ENCODE results near the gene CCDC87. TPM values are rescaled to one million over a fixed set of nuclear protein-coding genes. Genes with fewer than 3 reads are reported as not detected.

The CCDC87 gene
- total RNA-seq, 4 donors from 2014 or later = 0.11 to 0.42 (median 0.25) TPM

DNA sequence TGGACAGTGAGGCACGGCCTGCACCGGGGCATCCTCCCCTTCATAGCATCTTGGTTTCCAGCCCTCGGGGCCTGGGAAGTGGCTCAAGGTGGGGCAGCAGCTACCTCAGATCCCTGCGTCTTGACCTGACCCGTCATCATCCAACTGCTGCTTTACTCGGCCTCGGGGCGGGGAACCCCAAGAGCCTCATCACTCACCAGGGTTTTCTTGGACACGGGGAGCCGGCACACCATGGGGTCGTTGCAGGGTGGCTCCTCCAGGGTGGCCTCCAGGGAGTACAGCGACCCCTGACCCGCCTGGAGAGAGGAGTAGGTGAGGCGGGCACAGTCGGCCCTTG is 25.1 kb downstream of the CCDC87 start:
- no peak overlapping the region for H3K4me3 ChIP-seq (ENCODE audit: low read depth, poor library complexity, severe bottlenecking)
- intact Hi-C loops (cut with DNase I; ENCODE audit: low total_unique reads) = no loop called here
- no peak for DNase-seq (ENCODE audit: low spot score in 2 of 2)
- TF ChIP-seq POLR2A (IDR thresholded peaks at IDR 0.05) = no peak
- TF ChIP-seq, protein P1, sequence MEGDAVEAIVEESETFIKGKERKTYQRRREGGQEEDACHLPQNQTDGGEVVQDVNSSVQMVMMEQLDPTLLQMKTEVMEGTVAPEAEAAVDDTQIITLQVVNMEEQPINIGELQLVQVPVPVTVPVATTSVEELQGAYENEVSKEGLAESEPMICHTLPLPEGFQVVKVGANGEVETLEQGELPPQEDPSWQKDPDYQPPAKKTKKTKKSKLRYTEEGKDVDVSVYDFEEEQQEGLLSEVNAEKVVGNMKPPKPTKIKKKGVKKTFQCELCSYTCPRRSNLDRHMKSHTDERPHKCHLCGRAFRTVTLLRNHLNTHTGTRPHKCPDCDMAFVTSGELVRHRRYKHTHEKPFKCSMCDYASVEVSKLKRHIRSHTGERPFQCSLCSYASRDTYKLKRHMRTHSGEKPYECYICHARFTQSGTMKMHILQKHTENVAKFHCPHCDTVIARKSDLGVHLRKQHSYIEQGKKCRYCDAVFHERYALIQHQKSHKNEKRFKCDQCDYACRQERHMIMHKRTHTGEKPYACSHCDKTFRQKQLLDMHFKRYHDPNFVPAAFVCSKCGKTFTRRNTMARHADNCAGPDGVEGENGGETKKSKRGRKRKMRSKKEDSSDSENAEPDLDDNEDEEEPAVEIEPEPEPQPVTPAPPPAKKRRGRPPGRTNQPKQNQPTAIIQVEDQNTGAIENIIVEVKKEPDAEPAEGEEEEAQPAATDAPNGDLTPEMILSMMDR (IDR thresholded peaks at IDR 0.05) = no peak
- 43 to 54% methylated on average over 8 to 11 of the region's 15 CpGs for WGBS, 2 donors

DNA sequence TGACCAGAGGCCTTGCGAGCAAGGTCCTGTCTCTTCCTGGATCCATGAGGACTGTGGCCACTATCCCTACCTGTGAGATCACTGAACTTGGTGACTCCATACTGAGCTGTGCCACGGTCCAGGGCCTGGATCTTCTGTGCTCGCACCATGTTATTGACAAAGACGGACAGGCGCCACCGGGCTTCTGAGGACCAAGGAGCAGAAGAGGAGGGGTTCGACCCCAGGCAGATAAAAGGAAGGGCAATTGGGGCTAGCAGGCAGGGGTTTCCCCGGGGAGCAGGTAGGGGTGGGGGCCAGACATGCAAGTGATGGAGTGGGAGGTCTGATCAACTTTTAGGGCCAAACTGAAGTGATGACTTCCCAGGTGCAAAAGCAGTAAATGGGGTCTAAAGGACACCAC is 26.6 kb downstream of the CCDC87 start:
- H3K4me3 ChIP-seq (ENCODE audit: low read depth, poor library complexity, severe bottlenecking) = no peak overlapping the region
- WGBS, 2 donors = 90 to 92% methylated on average over 8 of the region's 8 CpGs
- TF ChIP-seq, protein P1 (IDR thresholded peaks at IDR 0.05) = no peak
- no peak for TF ChIP-seq POLR2A (IDR thresholded peaks at IDR 0.05)
- intact Hi-C loops (cut with DNase I; ENCODE audit: low total_unique reads) = no loop called here
- no peak for DNase-seq (ENCODE audit: low spot score in 2 of 2)

DNA sequence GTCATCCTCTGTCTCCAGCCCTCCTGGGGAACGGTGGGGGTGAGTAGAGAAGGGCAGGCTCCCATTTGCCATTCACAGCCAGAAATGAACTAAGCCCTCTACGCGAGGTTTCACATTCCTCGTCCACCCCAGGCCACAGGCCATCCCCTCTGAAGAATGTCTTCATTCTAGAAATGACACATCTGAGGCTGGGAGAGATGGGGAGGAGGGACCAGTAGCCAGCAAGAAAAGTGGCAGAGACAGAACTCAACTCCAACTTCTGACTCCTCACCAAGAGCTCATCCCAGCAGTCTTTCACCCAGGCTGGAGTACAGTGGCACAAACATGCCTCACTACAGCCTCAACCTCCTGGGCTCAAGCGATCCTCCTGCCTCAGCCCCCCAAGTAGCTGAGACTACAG is 27.9 kb downstream of the CCDC87 start:
- TF ChIP-seq POLR2A (IDR thresholded peaks at IDR 0.05) = no peak
- TF ChIP-seq, protein P1 (IDR thresholded peaks at IDR 0.05) = no peak
- intact Hi-C loops (cut with DNase I; ENCODE audit: low total_unique reads) = no loop called here
- H3K4me3 ChIP-seq (ENCODE audit: low read depth, poor library complexity, severe bottlenecking) = no peak overlapping the region
- 90 to 98% methylated on average over 5 of the region's 5 CpGs for WGBS, 2 donors
- DNase-seq (ENCODE audit: low spot score in 2 of 2) = no peak

DNA sequence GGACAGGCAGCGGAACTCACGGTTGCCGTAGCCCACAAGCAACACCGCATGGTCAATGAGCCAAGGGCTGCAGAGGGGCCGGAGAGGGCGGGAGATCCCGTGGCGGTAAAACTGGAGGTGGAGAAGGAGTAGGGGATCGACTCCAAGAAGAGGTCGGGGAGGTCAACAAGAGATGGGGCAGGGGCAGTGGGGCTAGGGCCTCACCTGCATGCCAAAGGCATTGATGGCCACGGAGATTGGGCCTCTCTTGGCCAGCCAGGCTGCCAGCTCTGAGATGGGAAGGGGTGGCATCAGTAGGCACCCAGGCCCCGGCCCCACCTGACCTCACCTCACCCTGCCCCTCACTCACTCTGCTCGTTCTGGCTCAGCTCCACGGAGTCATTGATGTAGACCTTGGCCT is 28.3 kb downstream of the CCDC87 start:
- H3K4me3 ChIP-seq (ENCODE audit: low read depth, poor library complexity, severe bottlenecking) = no peak overlapping the region
- WGBS, 2 donors = 91 to 92% methylated on average over 14 of the region's 14 CpGs
- no peak for DNase-seq (ENCODE audit: low spot score in 2 of 2)
- intact Hi-C loops (cut with DNase I; ENCODE audit: low total_unique reads) = no loop called here
- no peak for TF ChIP-seq POLR2A (IDR thresholded peaks at IDR 0.05)
- TF ChIP-seq, protein P1 (IDR thresholded peaks at IDR 0.05) = no peak

DNA sequence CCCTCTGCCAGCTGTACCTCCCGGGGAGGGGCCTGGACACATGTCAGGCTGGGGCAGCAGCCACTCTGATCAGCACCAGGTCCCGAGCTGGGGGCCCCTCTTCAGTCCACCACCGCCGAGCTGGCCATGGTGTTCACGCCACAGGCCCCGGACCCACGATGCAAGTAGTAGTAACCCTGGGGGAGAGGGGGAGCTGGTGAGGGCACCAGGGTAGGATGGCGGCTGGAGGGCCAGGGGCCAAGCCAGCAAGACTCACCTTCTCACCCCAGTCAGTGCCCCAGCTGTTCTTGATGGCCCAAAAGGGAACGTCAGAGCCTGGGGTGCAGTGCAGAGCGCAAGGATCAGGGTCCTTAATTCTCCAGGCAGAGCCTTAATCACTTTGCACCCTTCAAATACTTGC is 29.0 kb downstream of the CCDC87 start:
- TF ChIP-seq, protein P1 (IDR thresholded peaks at IDR 0.05) = no peak
- TF ChIP-seq POLR2A (IDR thresholded peaks at IDR 0.05) = no peak
- 88 to 90% methylated on average over 4 to 9 of the region's 10 CpGs for WGBS, 2 donors
- no peak for DNase-seq (ENCODE audit: low spot score in 2 of 2)
- H3K4me3 ChIP-seq (ENCODE audit: low read depth, poor library complexity, severe bottlenecking) = no peak overlapping the region
- intact Hi-C loops (cut with DNase I; ENCODE audit: low total_unique reads) = no loop called here

DNA sequence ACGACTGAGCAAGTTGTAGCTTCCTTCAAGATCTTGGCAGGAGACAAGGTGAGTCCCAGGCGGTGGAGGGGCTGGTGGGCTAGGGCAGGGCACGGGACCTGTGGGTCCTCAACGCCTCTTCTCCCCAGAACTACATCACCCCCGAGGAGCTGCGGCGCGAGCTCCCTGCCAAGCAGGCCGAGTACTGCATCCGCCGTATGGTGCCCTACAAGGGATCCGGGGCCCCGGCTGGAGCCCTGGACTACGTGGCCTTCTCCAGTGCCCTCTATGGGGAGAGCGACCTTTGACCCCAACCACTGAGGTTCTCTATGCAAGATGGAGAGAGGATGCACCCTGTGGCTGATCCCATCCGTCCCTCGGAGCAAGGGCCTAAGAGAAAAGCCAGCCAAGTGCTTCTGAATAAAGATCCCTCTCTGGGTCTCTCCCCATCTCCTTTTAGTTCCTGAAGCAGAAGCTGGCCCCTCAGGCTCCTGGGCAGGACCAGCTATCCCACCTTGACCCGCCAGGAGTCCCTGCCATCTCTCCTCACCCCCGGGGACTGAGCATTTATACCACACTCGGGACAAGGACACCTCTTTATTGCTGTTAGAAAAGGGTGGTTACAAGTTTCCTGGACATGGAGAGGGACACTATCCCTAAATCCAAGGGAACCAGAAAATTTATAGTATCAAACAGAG is 29.8 kb downstream of the CCDC87 start:
- TF ChIP-seq, protein P1 (IDR thresholded peaks at IDR 0.05) = no peak
- TF ChIP-seq POLR2A (IDR thresholded peaks at IDR 0.05) = no peak
- H3K4me3 ChIP-seq (ENCODE audit: low read depth, poor library complexity, severe bottlenecking) = no peak overlapping the region
- intact Hi-C loops (cut with DNase I; ENCODE audit: low total_unique reads) = no loop called here
- no peak for DNase-seq (ENCODE audit: low spot score in 2 of 2)
- 86 to 91% methylated on average over 19 to 20 of the region's 20 CpGs for WGBS, 2 donors

Measured in lower leg skin (tissue), 4 donors.